Mucosa of gallbladder (tissue), 1 donor: Measurements from ENCODE around the gene IFI30. TPM values are rescaled to one million over a fixed set of nuclear protein-coding genes. Genes with fewer than 3 reads are reported as not detected.

ENCODE experiments used
- DNase-seq: peaks from one replicate; pipeline ENCODE4 v3.0.0-alpha.2; 2020; ENCODE audit warnings: low spot score
- total RNA-seq: library from RNA; stranded (reverse); gene quantifications from one replicate; pipeline ENCODE4 v1.2.1, GENCODE V29; 2021
- donor health status: DM: no; HTN: no; CAD: no.

Gene IFI30
- total RNA-seq, 1 donor from 2014 or later = 44.7 TPM

GRCh38 chr19:18225355-18225701 is 51.7 kb downstream of the IFI30 start:
- no peak for DNase-seq

DNA sequence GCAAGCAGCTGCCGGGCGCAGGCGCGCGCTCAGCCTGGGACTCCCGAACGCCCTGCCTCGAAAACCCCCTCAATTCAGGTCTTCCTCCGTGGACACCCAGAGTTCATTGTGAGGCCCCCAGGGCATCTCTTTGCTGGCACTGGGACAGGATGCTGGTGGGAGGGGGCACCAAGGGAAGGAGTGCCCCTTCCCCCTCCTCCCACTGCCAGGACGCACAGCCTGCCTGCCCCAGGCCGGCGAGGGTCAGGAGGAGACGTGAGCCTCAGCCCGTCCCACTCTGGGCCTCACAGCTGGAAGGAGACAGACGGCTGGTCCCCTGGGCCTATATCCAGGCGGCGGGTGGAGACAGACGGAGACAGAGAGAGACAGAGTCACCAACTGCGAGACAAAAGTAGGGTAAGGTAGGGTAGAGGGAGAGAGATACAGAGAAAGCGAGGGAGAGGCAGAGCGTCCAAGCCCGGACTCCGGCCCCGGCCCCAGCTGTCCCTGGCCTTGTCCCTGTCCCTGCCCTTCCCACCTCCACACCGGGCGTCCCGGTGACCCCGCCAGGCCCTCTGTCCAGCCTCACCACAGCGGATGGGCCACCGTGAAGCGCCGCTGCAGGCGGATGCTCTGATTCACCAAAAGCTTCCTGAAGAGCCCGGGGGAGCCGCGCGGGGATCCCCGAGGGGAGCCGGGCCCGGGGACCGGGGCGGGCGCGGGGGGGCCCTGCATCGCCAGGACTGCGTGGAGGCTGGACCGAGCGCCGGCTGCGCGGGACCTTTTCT is 52.3 kb downstream of the IFI30 start, which contains the start of gene PDE4C:
Gene PDE4C, minus strand, starts transcription at position 737 of the 767 bp plus-strand sequence. Its CDS starts 23 bp downstream, at position 714.
- no peak for DNase-seq

GRCh38 chr19:18226956-18227780 is 53.6 kb downstream of the IFI30 start:
- DNase-seq = no peak

Other genes with a start within 250 kb of the IFI30 start
- gene CCDC124, start 240.8 kb upstream of the IFI30 start, total RNA-seq = 68.3 TPM
- gene KCNN1, start 206.7 kb upstream of the IFI30 start, total RNA-seq = 1.6 TPM
- gene ARRDC2, start 165.6 kb upstream of the IFI30 start, total RNA-seq = 53.9 TPM
- gene IL12RB1, start 86.9 kb upstream of the IFI30 start, total RNA-seq = 3.1 TPM
- 24.5 TPM for gene MAST3, start 76.0 kb upstream of the IFI30 start, total RNA-seq
- 74.2 TPM for gene PIK3R2, start 20.6 kb upstream of the IFI30 start, total RNA-seq
- 9.3 TPM for gene MPV17L2, start 19.4 kb downstream of the IFI30 start, total RNA-seq
- 5.5 TPM for gene RAB3A, start 30.2 kb downstream of the IFI30 start, total RNA-seq
- gene PDE4C, start 52.6 kb downstream of the IFI30 start, total RNA-seq = 2.1 TPM
- 2.9 TPM for gene IQCN, start 100.6 kb downstream of the IFI30 start, total RNA-seq
- gene JUND, start 107.8 kb downstream of the IFI30 start, total RNA-seq = 303 TPM
- gene LSM4, start 149.3 kb downstream of the IFI30 start, total RNA-seq = 92.9 TPM
- gene PGPEP1, start 166.8 kb downstream of the IFI30 start, total RNA-seq = 56.6 TPM
- 76.0 TPM for gene GDF15, start 212.3 kb downstream of the IFI30 start, total RNA-seq
- gene LRRC25, start 223.8 kb downstream of the IFI30 start, total RNA-seq = 7.8 TPM
- gene SSBP4, start 245.6 kb downstream of the IFI30 start, total RNA-seq = 68.1 TPM